Iris pigment epithelial cell (primary cell): ENCODE results near the gene AP2A2.
"Not testable (repeated sequence)": the region's sequence is repeated elsewhere in the genome, so short reads cannot be mapped to it uniquely, and the experiment has no call there.

ENCODE experiments used
- DNase-seq: peaks from one replicate; pipeline ENCODE4 v3.0.0-alpha.2; 2011; ENCODE audit warnings: low read depth

Gene AP2A2

DNA sequence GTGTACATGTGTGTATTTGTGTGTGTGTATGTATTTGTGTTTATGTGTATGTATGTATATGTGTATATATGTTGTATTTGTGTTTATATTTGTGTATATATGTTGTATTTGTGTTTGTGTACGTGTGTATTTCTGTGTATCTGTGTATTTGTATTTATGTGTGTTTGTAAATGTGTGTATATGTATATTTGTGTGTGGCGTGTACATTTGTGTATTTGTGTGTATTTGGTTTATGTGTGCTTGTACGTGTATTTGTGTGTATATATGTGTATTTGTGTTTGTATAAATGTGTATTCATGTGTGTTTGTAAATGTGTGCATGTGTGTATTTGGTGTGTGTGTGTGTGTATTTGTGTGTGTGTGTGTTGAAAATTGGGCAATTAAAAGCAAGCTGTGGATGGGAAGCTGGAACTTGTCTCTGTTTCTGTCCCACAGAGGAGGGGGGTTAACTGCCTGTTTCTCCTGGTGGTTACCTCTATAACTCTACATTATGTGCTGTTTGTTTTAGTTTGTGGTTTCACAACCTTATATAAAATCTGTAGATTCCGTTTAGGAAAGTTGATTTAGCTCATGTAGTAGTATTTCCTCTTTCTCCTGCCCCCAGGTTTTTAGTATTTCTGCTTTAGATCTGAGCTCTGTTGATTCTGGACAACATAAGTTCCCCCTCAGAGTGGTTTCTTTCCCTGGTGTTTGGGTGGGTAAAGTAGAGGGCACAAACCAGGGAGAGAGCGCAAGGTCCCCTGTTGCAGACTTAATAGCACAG lies 28.9 kb downstream of the AP2A2 start:
- DNase-seq, result no peak

GRCh38 chr11:955154-956063 lies 29.7 kb downstream of the AP2A2 start:
- no peak for DNase-seq

GRCh38 chr11:957212-957920 lies 31.7 kb downstream of the AP2A2 start:
- no peak for DNase-seq

GRCh38 chr11:958101-958500 lies 32.4 kb downstream of the AP2A2 start:
- no peak for DNase-seq

DNA sequence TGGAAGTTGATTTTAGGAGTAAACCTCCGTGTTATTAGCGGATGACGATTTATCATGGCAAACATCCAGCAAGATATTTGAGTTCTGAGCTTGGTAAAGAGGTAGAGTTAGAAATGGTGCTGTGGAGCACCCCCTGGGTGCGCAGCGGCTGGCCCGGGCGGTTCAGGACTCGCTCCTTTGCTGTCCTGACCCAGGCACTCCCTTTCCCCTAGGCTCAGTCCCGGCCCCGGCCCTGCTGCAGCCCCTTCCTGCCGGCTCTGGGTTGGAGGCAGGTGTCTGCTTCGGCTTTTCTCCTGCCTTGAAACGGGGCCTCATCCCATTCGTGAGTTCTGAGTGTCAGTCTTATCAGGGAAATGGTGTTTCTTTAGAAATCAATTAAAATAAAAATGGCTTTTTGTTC lies 33.4 kb downstream of the AP2A2 start:
- no peak for DNase-seq

DNA sequence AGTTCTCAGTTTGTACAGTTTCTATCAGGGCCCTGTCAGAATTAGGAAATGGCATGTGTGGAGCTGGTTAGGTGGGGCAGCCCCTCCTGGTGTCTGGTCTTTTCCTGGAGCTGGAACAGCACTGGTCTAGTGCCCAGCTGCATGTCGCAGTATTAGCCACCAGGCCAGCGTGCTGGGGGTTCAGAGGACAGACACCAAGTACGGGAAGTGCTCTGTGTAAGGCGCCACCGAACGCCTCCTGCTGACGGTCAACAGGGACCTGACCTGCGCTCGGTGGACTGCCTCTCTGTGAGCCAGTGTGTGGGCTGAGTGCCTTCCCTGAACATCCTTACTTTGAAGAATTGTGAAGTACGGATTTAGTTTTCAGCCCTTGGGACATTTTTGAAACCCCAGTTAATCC lies 33.9 kb downstream of the AP2A2 start:
- no peak for DNase-seq

- DNase-seq, result not testable (repeated sequence)
Measured at GRCh38 chr11:961310-961920, 35.7 kb downstream of the AP2A2 start.

GRCh38 chr11:961921-962320 lies 36.3 kb downstream of the AP2A2 start:
- no peak for DNase-seq

DNA sequence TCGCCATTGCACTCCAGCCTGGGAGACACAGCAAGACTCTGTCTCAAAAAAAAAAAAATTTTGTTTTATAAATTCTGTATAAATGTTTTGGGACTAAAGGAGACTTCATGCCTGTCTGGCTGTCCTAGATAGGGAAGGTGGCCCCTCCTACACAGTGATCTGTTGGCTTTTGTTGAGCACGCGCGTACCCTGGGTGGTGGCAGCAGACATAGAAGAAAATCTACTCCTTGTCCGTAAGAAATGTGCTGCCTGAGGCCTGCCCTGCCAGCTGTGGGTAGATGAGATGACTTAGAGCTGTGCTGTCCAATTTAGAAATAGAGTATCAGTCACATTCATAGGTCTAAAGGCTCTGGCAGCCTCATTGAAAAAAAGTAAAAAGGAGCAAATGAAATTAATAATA lies 37.0 kb downstream of the AP2A2 start:
- DNase-seq, result no peak

DNA sequence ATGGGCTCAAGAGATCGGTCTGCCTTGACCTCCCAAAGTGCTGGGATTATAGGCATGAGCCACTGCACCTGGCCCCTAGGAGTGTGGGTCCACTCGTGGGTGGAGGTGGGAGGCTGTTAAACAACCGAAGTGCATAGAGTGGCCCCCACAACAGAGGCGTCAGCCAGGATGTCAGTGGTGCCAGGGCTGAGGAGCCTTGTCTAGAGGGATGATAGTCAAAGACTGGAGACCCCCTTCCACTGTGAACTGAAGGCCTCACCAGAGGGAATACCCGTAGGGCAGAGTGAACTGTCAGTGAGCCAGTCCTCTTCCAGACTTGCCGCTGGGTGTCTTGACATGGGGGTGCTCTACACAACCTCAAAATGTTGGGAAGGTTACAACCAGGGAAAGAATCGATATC lies 38.2 kb downstream of the AP2A2 start:
- no peak for DNase-seq

DNA sequence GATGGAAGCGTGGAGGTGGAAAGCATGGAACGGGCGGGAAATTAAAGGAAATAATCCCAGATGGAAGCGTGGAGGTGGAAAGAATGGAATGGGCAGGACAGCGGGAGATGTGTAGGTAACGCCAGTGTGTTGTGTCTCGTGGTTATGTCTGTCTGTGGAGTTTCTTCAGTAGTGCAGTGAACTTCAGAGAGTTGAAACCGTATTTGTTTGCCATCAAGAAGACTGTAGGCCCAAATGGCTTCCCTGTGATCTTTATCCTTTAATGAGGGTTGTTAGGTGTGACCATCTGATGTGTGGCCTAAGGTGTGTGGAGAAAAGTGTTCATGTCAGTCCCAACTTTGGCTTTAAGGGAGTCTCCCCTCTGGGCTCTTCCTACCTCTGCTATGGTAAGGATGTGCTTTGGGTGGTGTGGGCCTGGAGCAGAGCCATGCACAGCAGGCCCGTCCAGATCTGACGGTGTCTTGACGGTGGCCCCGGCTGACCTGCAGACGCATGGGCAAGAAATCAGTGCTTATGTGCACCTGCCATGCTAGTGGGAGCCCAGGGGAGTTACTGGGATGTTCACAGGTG lies 39.6 kb downstream of the AP2A2 start:
- DNase-seq, result no peak

GRCh38 chr11:967995-968751 lies 42.5 kb downstream of the AP2A2 start:
- DNase-seq, result no peak

DNA sequence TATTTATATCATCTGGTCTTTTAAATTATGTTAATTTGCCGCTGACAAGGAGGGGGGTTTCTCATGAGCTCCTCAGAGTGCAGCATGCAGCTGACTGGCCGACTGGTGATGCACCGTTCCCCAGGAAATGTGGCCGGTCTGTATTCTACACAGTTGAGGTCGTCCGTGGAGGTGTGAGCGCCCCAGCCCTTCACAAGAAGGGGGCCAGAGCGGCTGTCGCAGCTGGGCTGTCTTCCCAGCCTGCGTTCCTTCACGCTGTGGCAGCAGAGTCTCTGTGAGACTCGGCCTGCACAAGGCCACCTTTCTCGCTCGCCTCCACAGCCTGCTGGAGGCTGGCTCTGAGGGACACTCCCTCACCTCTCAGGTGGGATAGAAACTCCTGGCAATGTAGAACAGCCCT lies 43.2 kb downstream of the AP2A2 start:
- no peak for DNase-seq

DNA sequence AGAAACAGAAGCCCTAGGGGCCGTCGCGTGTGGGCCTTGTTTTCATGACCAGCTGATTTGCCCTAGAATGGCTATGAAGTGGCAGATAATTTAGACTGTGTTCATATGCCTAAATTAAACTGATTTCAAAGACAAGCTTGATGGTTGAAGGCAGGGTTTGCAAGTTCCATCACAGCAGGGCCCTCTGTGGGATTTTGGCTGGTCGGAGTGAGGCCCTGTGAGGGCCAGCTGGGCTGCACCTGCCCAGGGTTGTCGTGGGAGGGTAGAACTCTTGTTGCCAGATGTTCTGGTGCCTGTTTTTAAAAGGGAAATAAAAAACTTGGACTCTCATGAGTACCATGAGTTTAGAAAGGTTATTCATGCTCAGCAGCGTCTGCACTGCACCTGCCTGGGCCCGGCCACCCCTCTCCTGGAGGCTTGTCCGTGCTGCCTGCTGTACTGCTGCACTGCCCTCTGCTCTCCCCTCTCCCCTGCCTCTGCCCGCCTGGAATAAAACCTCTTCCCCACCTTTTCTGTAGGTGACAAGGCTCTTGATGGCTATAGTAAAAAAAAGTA lies 44.1 kb downstream of the AP2A2 start:
- no peak for DNase-seq

DNA sequence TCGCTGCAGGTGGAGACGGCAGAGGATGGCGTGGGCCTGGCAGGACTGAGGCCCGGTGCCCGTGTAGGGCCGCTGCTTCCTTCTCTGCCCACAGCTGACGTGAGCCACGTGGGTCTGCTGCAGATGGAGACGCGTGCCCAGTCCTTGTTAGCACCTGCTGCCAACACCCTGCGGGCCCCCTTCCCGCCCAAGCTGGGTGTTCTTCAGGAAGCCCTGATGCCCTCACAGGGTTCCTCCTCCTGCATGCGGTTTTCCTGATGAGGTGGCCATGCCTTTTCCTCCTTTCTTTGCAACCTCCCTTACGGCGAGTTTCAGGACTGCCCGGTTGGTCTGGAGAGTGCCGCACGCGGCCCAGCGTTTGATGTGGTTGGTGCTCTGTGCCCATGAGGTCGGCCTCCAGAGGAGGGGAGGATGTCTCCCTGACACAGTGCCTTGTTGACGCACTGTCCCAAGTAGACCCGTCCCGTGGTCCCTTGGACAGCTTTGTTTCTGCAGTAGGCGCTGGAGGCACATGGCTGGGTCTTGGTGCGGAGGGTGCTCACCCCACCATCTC lies 44.7 kb downstream of the AP2A2 start:
- no peak for DNase-seq

DNA sequence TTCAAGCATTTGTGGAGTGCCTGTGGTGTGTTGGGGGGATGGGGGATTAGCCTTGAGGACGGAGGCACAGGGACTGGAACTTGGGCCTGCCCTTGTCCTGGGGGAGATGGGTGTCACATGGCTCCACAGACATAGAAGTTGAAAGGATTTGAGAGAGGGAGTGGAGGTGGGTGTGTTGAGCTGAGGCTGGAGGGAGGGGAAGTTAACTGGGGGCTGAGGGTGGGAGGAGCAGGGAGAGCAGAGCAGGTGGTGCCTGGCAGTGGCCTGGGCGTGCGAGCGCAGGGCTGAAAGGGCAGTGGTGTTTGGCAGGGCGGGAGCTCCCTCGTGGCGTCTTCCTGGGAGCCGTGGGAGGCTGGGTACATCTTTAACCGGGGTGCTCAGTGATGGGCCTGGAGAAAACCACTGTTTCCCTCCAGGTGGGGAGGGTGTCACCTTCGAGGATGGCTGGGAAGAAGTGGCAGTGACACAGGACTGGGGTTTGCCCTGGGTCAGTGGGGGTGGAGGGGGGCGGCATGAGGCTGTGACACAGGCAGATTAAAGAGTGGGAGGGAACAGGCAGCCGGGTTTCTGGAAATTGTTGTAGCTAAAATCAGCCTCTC lies 45.5 kb downstream of the AP2A2 start:
- no peak for DNase-seq

DNA sequence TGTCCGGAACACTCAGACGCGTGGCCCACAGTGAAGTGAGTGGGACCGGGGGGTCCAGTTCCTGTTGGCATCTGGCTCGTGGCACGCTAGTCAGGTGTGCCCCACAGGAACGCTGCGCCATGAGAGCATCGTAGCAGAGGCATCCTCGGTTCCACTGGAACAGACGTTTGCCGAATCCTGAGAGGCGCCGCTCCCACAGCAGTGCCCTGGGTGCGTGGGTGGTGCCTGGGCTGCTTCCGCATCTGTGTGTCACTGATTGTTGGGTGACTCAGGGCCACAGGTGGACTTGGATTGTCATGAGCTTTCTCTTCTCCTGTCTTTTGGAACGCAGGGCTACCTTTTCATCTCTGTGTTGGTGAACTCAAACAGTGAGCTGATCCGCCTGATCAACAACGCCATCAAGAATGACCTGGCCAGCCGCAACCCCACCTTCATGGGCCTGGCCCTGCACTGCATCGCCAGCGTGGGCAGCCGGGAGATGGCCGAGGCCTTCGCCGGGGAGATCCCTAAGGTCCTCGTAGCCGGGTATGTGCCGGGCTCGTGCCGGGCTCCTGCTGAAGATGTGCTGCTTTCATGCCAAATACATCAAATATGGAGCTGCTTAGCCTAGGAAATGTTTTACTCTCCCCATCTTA lies 46.2 kb downstream of the AP2A2 start:
- DNase-seq, result no peak

DNA sequence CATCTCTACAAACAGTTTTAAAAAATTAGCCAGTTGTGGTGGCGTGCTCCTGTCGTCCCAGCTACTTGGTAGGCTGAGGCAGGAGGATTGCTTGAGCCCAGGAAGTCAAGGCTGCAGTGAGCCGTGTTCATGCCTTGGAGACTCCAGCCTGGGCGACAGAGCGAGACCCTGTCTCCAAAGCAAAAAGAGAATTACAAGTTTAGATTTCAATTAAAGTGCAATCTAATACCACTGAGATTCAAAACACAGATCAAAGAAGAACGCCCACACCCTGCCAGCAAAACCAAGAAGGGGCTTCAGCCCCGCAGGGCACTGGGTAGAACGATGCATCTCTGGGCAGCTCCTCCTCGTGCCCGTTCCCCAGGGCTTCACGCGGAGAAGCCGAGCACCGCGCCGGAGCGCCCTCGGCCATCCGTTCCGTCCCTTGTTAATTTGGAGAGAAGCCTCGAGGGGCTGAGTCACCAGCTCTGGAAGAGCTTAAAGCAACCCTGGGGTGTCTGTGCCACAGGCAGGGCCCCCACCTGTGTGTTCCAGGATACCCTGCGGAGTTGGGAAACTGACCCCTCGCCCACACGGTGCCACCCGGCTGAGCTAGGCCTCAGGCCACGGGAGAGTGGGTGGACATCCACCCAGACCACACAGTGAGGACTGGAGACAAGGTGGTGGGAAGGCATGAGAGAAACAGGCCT lies 47.0 kb downstream of the AP2A2 start:
- no peak for DNase-seq

DNA sequence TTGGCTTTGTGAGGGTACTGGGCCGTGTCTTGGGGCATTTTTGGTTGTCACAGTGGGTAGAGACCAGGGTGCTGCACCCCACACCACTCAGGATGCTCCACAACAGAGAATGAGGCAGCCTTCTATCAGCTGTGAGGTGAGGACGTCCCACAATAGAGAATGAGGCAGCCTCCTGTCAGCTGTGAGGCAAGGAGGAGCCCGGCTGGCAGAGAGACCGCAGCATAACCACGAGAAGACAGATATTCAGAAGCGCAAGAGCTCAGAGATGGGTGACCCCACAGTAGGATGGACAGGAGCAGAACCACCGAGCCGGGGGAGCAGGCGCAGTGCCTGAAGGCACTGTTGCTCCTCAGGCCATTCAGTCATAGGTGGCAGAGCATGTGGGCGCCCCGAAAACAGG lies 47.6 kb downstream of the AP2A2 start:
- DNase-seq, result no peak
